Panc1 (cell line): Measurements from ENCODE around the gene RILPL1. TPM values are rescaled to one million over a fixed set of nuclear protein-coding genes. Genes with fewer than 3 reads are reported as not detected.
"Not testable (repeated sequence)": the region's sequence is repeated elsewhere in the genome, so short reads cannot be mapped to it uniquely, and the experiment has no call there.

Experiments used
- ATAC-seq: fragments of 200-7000 bp; cut with Tn5 transposase; 2 replicates; pipeline ENCODE4 v1.9.1; 2020; ENCODE audit warnings: mild to moderate bottlenecking, moderate library complexity
- BruUV-seq: library from RNA; stranded (reverse); fragments of 400-500 nt; replicated peaks from 2 replicates; lab custom pipeline; 2021; lab: Mats Ljungman, UMichigan
- CTCF ChIA-PET: fragments of 300-600 bp; sonication (Branson Sonifier 250); formaldehyde crosslinking; loops from one replicate; lab custom pipeline; 2022; ENCODE audit warnings: antibody characterized with exemption; lab: Charles Lee
- POLR2A ChIA-PET: fragments of 300-600 bp; sonication (Branson Sonifier 250); formaldehyde crosslinking; loops from one replicate; lab custom pipeline; 2022; ENCODE audit warnings: antibody characterized with exemption; lab: Charles Lee
- DNase-seq: peaks from one replicate; pipeline ENCODE4 v3.0.0-alpha.2; 2010; ENCODE audit warnings: low read depth, low spot score
- H3K27ac ChIP-seq: 2 replicates; pipeline ENCODE4 v1.5.1; 2011; ENCODE audit warnings: mild to moderate bottlenecking, low read length, inconsistent platforms
- H3K27me3 ChIP-seq: fragments of 200-500 bp; sonication (Bioruptor generic); 2 replicates; pipeline ENCODE4 v1.6.0; 2014; ENCODE audit warnings: low read length, inconsistent platforms; ENCODE audit not compliant: control insufficient read depth, insufficient read depth
- H3K36me3 ChIP-seq: fragments of 200-500 bp; sonication (Bioruptor generic); 2 replicates; pipeline ENCODE4 v1.5.1; 2014; ENCODE audit warnings: inconsistent platforms, mild to moderate bottlenecking, low read length, moderate library complexity; ENCODE audit not compliant: control insufficient read depth, insufficient read depth
- H3K4me1 ChIP-seq: 2 replicates; pipeline ENCODE4 v1.5.1; 2011; ENCODE audit warnings: inconsistent platforms, mild to moderate bottlenecking, low read length, moderate library complexity; ENCODE audit not compliant: control insufficient read depth, insufficient read depth
- H3K4me3 ChIP-seq, 2 experiments: 2 replicates each; pipeline ENCODE4 v1.5.1; 2011 to 2012; ENCODE audit warnings: low read depth in 2 of 2, low read length in 2 of 2, mild to moderate bottlenecking in 2 of 2, inconsistent platforms in 1 of 2, moderate library complexity in 1 of 2
- H3K9me3 ChIP-seq: fragments of 200-500 bp; sonication (Bioruptor generic); 2 replicates; pipeline ENCODE4 v1.5.1; 2014; ENCODE audit warnings: low read depth, mild to moderate bottlenecking, inconsistent platforms, low read length, moderate library complexity; ENCODE audit not compliant: control insufficient read depth, insufficient read depth
- POLR2AphosphoS5 ChIP-seq: IDR thresholded peaks from 2 replicates; pipeline ENCODE4 v1.6.1; 2012; ENCODE audit warnings: mild to moderate bottlenecking, low read depth, low read length, moderate library complexity
- SIN3A ChIP-seq: IDR thresholded peaks from 2 replicates; pipeline ENCODE4 v1.6.1; 2012; ENCODE audit warnings: low read depth, mild to moderate bottlenecking, low read length, moderate library complexity, borderline replicate concordance; ENCODE audit not compliant: insufficient read depth
- TCF7L2 ChIP-seq: IDR thresholded peaks from 2 replicates; pipeline ENCODE4 v1.6.1; 2011; ENCODE audit warnings: mild to moderate bottlenecking, low read depth, low read length, inconsistent platforms
- in situ Hi-C: cut with HindIII; loops from 2 replicates; pipeline ENCODE4 v1.10.0; 2016; ENCODE audit warnings: low sequenced_read_pairs, low pct_unique_long_range_greater_than_20kb
- intact Hi-C: fragments of 100-400 bp; cut with micrococcal nuclease; formaldehyde crosslinking; loops from one replicate; pipeline ENCODE4 v1.10.0; 2022; ENCODE audit not compliant: unreplicated experiment
- total RNA-seq: library from RNA; stranded (reverse); gene quantifications from one replicate; pipeline ENCODE4 v1.2.1, GENCODE V29; 2021; ENCODE audit not compliant: unreplicated experiment
- TF ChIP-seq, protein P1 (sequence below), 2 experiments: IDR thresholded peaks; 2 replicates each; pipeline ENCODE4 v1.6.1; 2011 to 2012; ENCODE audit warnings: low read depth in 2 of 2, control low read depth in 1 of 2, low read length in 1 of 2, mild to moderate bottlenecking in 1 of 2, moderate library complexity in 1 of 2; ENCODE audit not compliant: insufficient read depth in 1 of 2
- TF ChIP-seq, protein P2 (sequence below): fragments of 450-650 bp; IDR thresholded peaks from 2 replicates; pipeline ENCODE4 v1.5.1; 2017; ENCODE audit warnings: mild to moderate bottlenecking

Gene RILPL1
- total RNA-seq, 1 experiment from 2014 or later = 16.2 TPM

DNA sequence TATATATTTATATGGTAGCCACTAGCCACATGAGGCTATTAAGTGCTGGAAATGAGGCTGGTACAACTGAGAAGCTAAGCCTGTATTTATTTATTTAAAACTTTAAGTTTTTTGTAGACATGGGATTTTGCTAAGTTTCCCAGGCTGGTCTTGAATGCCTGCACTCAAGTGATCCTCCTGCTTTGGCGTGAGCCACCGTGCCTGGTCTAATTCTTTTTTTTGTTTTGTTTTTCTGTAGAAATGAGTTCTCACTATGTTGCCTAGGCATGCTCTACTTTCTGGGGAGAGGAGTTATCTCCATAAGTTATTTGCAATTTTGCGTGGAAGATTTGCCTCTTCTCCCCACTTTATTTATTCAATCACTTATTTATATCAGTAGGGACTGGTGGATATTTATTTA lies 80.4 kb downstream of the RILPL1 start:
- intact Hi-C loops = no loop called here
- Histone ChIP-seq H3K27me3 (no peaks in the 10 kb centered on the region), H3K4me1 (no peaks in the 10 kb centered on the region), H3K27ac (no peak overlapping the region), H3K9me3 (no peaks in the 10 kb centered on the region), H3K36me3 (no peaks in the 10 kb centered on the region), H3K4me3 (no peak overlapping the region)
- CTCF ChIA-PET = no interaction called here
- DNase-seq (no peak), ATAC-seq (no peak)
- BruUV-seq = no TSS peak
- TF ChIP-seq POLR2AphosphoS5 (no peak), SIN3A (no peak), TCF7L2 (no peak)
- TF ChIP-seq, protein P1, sequence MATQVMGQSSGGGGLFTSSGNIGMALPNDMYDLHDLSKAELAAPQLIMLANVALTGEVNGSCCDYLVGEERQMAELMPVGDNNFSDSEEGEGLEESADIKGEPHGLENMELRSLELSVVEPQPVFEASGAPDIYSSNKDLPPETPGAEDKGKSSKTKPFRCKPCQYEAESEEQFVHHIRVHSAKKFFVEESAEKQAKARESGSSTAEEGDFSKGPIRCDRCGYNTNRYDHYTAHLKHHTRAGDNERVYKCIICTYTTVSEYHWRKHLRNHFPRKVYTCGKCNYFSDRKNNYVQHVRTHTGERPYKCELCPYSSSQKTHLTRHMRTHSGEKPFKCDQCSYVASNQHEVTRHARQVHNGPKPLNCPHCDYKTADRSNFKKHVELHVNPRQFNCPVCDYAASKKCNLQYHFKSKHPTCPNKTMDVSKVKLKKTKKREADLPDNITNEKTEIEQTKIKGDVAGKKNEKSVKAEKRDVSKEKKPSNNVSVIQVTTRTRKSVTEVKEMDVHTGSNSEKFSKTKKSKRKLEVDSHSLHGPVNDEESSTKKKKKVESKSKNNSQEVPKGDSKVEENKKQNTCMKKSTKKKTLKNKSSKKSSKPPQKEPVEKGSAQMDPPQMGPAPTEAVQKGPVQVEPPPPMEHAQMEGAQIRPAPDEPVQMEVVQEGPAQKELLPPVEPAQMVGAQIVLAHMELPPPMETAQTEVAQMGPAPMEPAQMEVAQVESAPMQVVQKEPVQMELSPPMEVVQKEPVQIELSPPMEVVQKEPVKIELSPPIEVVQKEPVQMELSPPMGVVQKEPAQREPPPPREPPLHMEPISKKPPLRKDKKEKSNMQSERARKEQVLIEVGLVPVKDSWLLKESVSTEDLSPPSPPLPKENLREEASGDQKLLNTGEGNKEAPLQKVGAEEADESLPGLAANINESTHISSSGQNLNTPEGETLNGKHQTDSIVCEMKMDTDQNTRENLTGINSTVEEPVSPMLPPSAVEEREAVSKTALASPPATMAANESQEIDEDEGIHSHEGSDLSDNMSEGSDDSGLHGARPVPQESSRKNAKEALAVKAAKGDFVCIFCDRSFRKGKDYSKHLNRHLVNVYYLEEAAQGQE (IDR thresholded peaks at IDR 0.05; ENCODE audit: insufficient read depth in 1 of 2, low read depth in 2 of 2, low read length in 1 of 2) = no peak
- TF ChIP-seq, protein P2, sequence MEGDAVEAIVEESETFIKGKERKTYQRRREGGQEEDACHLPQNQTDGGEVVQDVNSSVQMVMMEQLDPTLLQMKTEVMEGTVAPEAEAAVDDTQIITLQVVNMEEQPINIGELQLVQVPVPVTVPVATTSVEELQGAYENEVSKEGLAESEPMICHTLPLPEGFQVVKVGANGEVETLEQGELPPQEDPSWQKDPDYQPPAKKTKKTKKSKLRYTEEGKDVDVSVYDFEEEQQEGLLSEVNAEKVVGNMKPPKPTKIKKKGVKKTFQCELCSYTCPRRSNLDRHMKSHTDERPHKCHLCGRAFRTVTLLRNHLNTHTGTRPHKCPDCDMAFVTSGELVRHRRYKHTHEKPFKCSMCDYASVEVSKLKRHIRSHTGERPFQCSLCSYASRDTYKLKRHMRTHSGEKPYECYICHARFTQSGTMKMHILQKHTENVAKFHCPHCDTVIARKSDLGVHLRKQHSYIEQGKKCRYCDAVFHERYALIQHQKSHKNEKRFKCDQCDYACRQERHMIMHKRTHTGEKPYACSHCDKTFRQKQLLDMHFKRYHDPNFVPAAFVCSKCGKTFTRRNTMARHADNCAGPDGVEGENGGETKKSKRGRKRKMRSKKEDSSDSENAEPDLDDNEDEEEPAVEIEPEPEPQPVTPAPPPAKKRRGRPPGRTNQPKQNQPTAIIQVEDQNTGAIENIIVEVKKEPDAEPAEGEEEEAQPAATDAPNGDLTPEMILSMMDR = no peak
- in situ Hi-C loops = no loop called here
- POLR2A ChIA-PET = no interaction called here

DNA sequence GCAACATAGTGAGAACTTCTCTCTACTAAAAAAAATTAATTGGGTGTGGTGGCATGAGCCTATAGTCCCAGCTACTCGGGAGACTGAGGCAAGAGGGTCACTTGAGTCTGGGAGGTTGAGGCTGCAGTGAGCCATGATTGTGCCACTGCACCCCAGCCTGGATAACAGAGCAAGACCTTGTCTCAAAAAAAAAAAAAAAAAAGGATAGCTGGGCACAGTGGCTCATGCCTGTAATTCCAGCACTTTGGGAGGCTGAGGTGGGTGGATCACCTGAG lies 81.3 kb downstream of the RILPL1 start:
- in situ Hi-C loops, H3K27me3 ChIP-seq, ATAC-seq, H3K27ac ChIP-seq, intact Hi-C loops, BruUV-seq, H3K4me3 ChIP-seq, H3K9me3 ChIP-seq, H3K4me1 ChIP-seq, H3K36me3 ChIP-seq, DNase-seq: not testable (repeated sequence)
- ChIA-PET POLR2A (interaction anchor here (0.6 kb wide), 2 partner anchors 165 to 338 kb away, joined by 6 to 7 read pairs; no protein-coding TSS in a partner anchor), CTCF (interaction anchor here (0.6 to 0.7 kb wide), 2 partner anchors 69 to 773 kb away, joined by 4 read pairs; no protein-coding TSS in a partner anchor)

DNA sequence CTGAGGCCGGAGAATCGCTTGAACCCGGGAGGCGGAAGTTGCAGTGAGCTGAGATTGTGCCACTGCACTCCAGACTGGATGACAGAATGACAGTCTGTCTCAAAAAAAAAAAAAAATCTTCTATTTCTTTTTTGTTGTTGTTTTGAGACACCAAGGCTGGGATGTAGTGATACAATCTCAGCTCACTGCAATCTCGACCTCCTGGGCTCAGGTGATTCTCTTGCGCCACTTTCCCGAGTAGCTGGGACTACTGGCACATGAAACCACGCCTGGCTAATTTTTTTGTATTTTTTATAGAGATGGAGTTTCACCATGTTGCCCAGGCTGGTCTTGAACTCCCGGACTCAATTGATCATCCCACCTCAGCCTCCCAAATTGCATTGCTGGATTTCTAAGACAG lies 82.9 kb downstream of the RILPL1 start:
- ATAC-seq = no peak
- in situ Hi-C loops = no loop called here
- BruUV-seq = no TSS peak
- H3K4me1 ChIP-seq = peaks cover 8% of the 10 kb centered on the region
- H3K36me3 ChIP-seq = no peaks in the 10 kb centered on the region
- intact Hi-C loops = no loop called here
- TF ChIP-seq TCF7L2 = no peak
- TF ChIP-seq SIN3A = no peak
- TF ChIP-seq POLR2AphosphoS5 = no peak
- TF ChIP-seq, protein P2 = no peak
- TF ChIP-seq, protein P1 (IDR thresholded peaks at IDR 0.05; ENCODE audit: insufficient read depth in 1 of 2, low read depth in 2 of 2, low read length in 1 of 2) = no peak
- no peaks in the 10 kb centered on the region for H3K27me3 ChIP-seq
- CTCF ChIA-PET = no interaction called here
- DNase-seq = no peak
- no peak overlapping the region for H3K27ac ChIP-seq
- no peak overlapping the region for H3K4me3 ChIP-seq
- H3K9me3 ChIP-seq = no peaks in the 10 kb centered on the region
- POLR2A ChIA-PET = interaction anchor here (0.6 kb wide), 1 partner anchor 133 kb away, joined by 3 read pairs; no protein-coding TSS in a partner anchor
